IMR-90 (cell line): ENCODE results near the gene ANP32A. TPM values are rescaled to one million over a fixed set of nuclear protein-coding genes. Genes with fewer than 3 reads are reported as not detected.
A peak's percentile ranks its signal among the peaks of the same experiment; 100 is the strongest.

Source experiments
- ATAC-seq: fragments of 200-7000 bp; cut with Tn5 transposase; 2 replicates; pipeline ENCODE4 v1.9.1; 2020; ENCODE audit warnings: low read depth, mild to moderate bottlenecking, moderate library complexity
- BruUV-seq: library from RNA; stranded (reverse); fragments of 400-500 nt; replicated peaks from 2 replicates; lab custom pipeline; 2021; lab: Mats Ljungman, UMichigan
- CTCF ChIA-PET: fragments of 300-600 bp; formaldehyde crosslinking; extraction: SDS; loops from one replicate; lab custom pipeline; 2021; ENCODE audit warnings: antibody characterized with exemption; lab: Yijun Ruan, JAX
- POLR2A ChIA-PET: fragments of 300-600 bp; sonication (Branson Sonifier 250); formaldehyde crosslinking; loops from one replicate; lab custom pipeline; 2022; ENCODE audit warnings: antibody characterized with exemption; ENCODE audit not compliant: unreplicated experiment; lab: Charles Lee
- DNase-seq: peaks from one replicate; pipeline ENCODE4 v3.0.0; 2013
- H2AFZ ChIP-seq: replicated peaks from 2 replicates; pipeline ENCODE3; 2013; ENCODE audit warnings: low read length, mild to moderate bottlenecking; ENCODE audit not compliant: poor library complexity
- H2AK5ac ChIP-seq: 2 replicates; pipeline ENCODE4 v1.6.1; 2013; ENCODE audit warnings: low read depth, low read length, inconsistent platforms
- H2AK9ac ChIP-seq: replicated peaks from 2 replicates; pipeline ENCODE3; 2013; ENCODE audit warnings: mild to moderate bottlenecking, low read depth, low read length, moderate library complexity; ENCODE audit not compliant: poor library complexity
- H2BK120ac ChIP-seq: 2 replicates; pipeline ENCODE4 v1.6.1; 2013; ENCODE audit warnings: low read depth, low read length, inconsistent platforms
- H2BK15ac ChIP-seq: 3 replicates; pipeline ENCODE4 v1.6.1; 2013; ENCODE audit warnings: low read depth, low read length, inconsistent platforms
- H2BK20ac ChIP-seq: 2 replicates; pipeline ENCODE4 v1.6.1; 2013; ENCODE audit warnings: low read depth, mild to moderate bottlenecking, inconsistent platforms, low read length, moderate library complexity
- H2BK5ac ChIP-seq: 2 replicates; pipeline ENCODE4 v1.6.1; 2013; ENCODE audit warnings: mild to moderate bottlenecking, low read depth, low read length, inconsistent platforms; ENCODE audit not compliant: poor library complexity, severe bottlenecking
- H3K14ac ChIP-seq: replicated peaks from 2 replicates; pipeline ENCODE4 v1.6.1; 2013; ENCODE audit warnings: low read depth, low read length, inconsistent platforms
- H3K18ac ChIP-seq: 2 replicates; pipeline ENCODE4 v1.6.1; 2013; ENCODE audit warnings: low read depth, low read length, control low read depth
- H3K23ac ChIP-seq: 2 replicates; pipeline ENCODE4 v1.6.1; 2013; ENCODE audit warnings: low read depth, low read length, inconsistent platforms
- H3K27ac ChIP-seq: 2 replicates; pipeline ENCODE4 v1.5.1; 2013; ENCODE audit warnings: mild to moderate bottlenecking, control low read depth, low read length; ENCODE audit not compliant: insufficient read depth
- H3K27me3 ChIP-seq: 2 replicates; pipeline ENCODE4 v1.6.1; 2013; ENCODE audit warnings: low read length; ENCODE audit not compliant: control insufficient read depth, insufficient read depth
- H3K36me3 ChIP-seq: 2 replicates; pipeline ENCODE4 v1.6.1; 2013; ENCODE audit warnings: low read length, mixed read lengths; ENCODE audit not compliant: control insufficient read depth, insufficient read depth
- H3K4ac ChIP-seq: 2 replicates; pipeline ENCODE4 v1.6.1; 2013; ENCODE audit warnings: low read depth, low read length, inconsistent platforms
- H3K4me1 ChIP-seq: 2 replicates; pipeline ENCODE4 v1.6.1; 2013; ENCODE audit warnings: low read length, mixed read lengths; ENCODE audit not compliant: control insufficient read depth, insufficient read depth
- H3K4me2 ChIP-seq: 2 replicates; pipeline ENCODE4 v1.6.1; 2013; ENCODE audit warnings: low read depth, mild to moderate bottlenecking, control low read depth, low read length, moderate library complexity
- H3K4me3 ChIP-seq: 2 replicates; pipeline ENCODE4 v1.5.1; 2013; ENCODE audit warnings: low read depth, mild to moderate bottlenecking, control low read depth, low read length, moderate library complexity; ENCODE audit not compliant: insufficient read depth
- H3K56ac ChIP-seq: 2 replicates; pipeline ENCODE4 v1.6.1; 2013; ENCODE audit warnings: low read length, inconsistent platforms; ENCODE audit not compliant: insufficient read depth; ENCODE audit errors: extremely low read depth
- H3K79me1 ChIP-seq, 2 experiments: 2 replicates each; pipeline ENCODE4 v1.6.1; 2013; ENCODE audit warnings: low read length in 2 of 2, inconsistent platforms in 1 of 2, low read depth in 1 of 2
- H3K9ac ChIP-seq: 2 replicates; pipeline ENCODE4 v1.6.1; 2013; ENCODE audit warnings: low read depth, low read length, control low read depth
- H3K9me1 ChIP-seq: 2 replicates; pipeline ENCODE4 v1.6.1; 2013; ENCODE audit warnings: low read length, inconsistent platforms; ENCODE audit not compliant: insufficient read depth
- H3K9me3 ChIP-seq: 2 replicates; pipeline ENCODE4 v1.6.1; 2013; ENCODE audit warnings: low read length; ENCODE audit not compliant: control insufficient read depth, insufficient read depth
- H4K20me1 ChIP-seq: 2 replicates; pipeline ENCODE4 v1.6.1; 2013; ENCODE audit warnings: low read length, inconsistent platforms; ENCODE audit not compliant: insufficient read depth
- H4K5ac ChIP-seq: 2 replicates; pipeline ENCODE4 v1.6.1; 2013; ENCODE audit warnings: mild to moderate bottlenecking, low read depth, low read length, control low read depth
- H4K8ac ChIP-seq, 2 experiments: 2 replicates each; pipeline ENCODE4 v1.6.1; 2013; ENCODE audit warnings: low read depth in 2 of 2, low read length in 2 of 2, control low read depth in 1 of 2, inconsistent platforms in 1 of 2
- H4K91ac ChIP-seq: 2 replicates; pipeline ENCODE4 v1.6.1; 2013; ENCODE audit warnings: low read depth, low read length, inconsistent platforms; ENCODE audit not compliant: insufficient read depth
- BHLHE40 ChIP-seq: fragments of 150-350 bp; IDR thresholded peaks from 2 replicates; pipeline ENCODE4 v1.6.1; 2016; ENCODE audit warnings: mild to moderate bottlenecking, low read depth, low read length
- CEBPB ChIP-seq: IDR thresholded peaks from 2 replicates; pipeline ENCODE4 v1.6.1; 2012; ENCODE audit warnings: low read depth, low read length, improper control_type of control experiment
- CHD1 ChIP-seq: IDR thresholded peaks from 2 replicates; pipeline ENCODE4 v1.6.1; 2012; ENCODE audit warnings: low read depth, low read length, improper control_type of control experiment
- CTCF ChIP-seq: conservative IDR thresholded peaks from 2 replicates; pipeline ENCODE4 v1.5.1; 2012; ENCODE audit warnings: mild to moderate bottlenecking, low read depth, low read length, improper control_type of control experiment
- ELK1 ChIP-seq: fragments of 150-350 bp; IDR thresholded peaks from 2 replicates; pipeline ENCODE4 v1.6.1; 2016; ENCODE audit warnings: low read depth, mild to moderate bottlenecking, low read length, moderate library complexity, borderline replicate concordance
- FOS ChIP-seq: fragments of 150-350 bp; IDR thresholded peaks from 2 replicates; pipeline ENCODE4 v1.6.1; 2016; ENCODE audit warnings: low read depth, low read length
- MAZ ChIP-seq: IDR thresholded peaks from 2 replicates; pipeline ENCODE4 v1.6.1; 2012; ENCODE audit warnings: low read depth, mild to moderate bottlenecking, low read length, improper control_type of control experiment, moderate library complexity, borderline replicate concordance
- MXI1 ChIP-seq: IDR thresholded peaks from 2 replicates; pipeline ENCODE4 v1.6.1; 2012; ENCODE audit warnings: low read depth, mild to moderate bottlenecking, low read length, moderate library complexity, borderline replicate concordance
- NFE2L2 ChIP-seq: fragments of 150-350 bp; IDR thresholded peaks from 2 replicates; pipeline ENCODE4 v1.6.1; 2016; ENCODE audit warnings: low read depth, mild to moderate bottlenecking, low read length
- POLR2A ChIP-seq: IDR thresholded peaks from 2 replicates; pipeline ENCODE4 v1.6.1; 2012; ENCODE audit warnings: mild to moderate bottlenecking, low read depth, low read length
- RCOR1 ChIP-seq: IDR thresholded peaks from 2 replicates; pipeline ENCODE4 v1.6.1; 2012; ENCODE audit warnings: mild to moderate bottlenecking, low read length, improper control_type of control experiment; ENCODE audit not compliant: insufficient replicate concordance
- USF2 ChIP-seq: fragments of 150-350 bp; IDR thresholded peaks from 2 replicates; pipeline ENCODE4 v1.6.1; 2017; ENCODE audit warnings: mild to moderate bottlenecking, antibody characterized with exemption, low read length, low read depth
- WGBS, 2 experiments: methylation state at CpG; one replicate each; pipeline versions ENCODE4 v1.1.5 to v1.1.7; 2013; ENCODE audit warnings: missing lambda C conversion rate in 2 of 2; ENCODE audit not compliant: insufficient read length in 1 of 2; ENCODE audit errors: extremely low coverage in 2 of 2; 5-methylcytosine and 5-hydroxymethylcytosine counted together
- dilution Hi-C: fragments of 300-500 bp; cut with HindIII; formaldehyde crosslinking; loops from one replicate; pipeline ENCODE4 v1.14.3; 2018; ENCODE audit warnings: low sequenced_read_pairs; ENCODE audit not compliant: unreplicated experiment
- in situ Hi-C: fragments of 300-500 bp; cut with MboI; formaldehyde crosslinking; loops from 3 replicates; pipeline ENCODE4 v1.14.3; 2019; ENCODE audit warnings: low sequenced_read_pairs, inconsistent platforms, mixed read lengths
- intact Hi-C: fragments of 100-400 bp; cut with micrococcal nuclease; formaldehyde crosslinking; loops from 2 replicates; pipeline ENCODE4 v1.10.0; 2022
- polyA plus RNA-seq, 3 experiments: library from polyadenylated mRNA; depleted of rRNA; stranded (reverse); fragments of >200 nt; gene quantifications; 2 replicates each; pipeline ENCODE4 v1.2.3, GENCODE V29; 2012; ENCODE audit warnings: low replicate concordance in 1 of 3
- total RNA-seq: library from RNA; depleted of rRNA; stranded (reverse); fragments of >200 nt; gene quantifications from 2 replicates; pipeline ENCODE4 v1.2.3, GENCODE V29; 2012

The ANP32A gene
- total and polyA plus RNA-seq, 2 of the 4 experiments (the other 2 are of a cell fraction) = 62.4 to 72.8 TPM

GRCh38 chr15:68797599-68798345 is 22.9 kb downstream of the ANP32A start:
- Histone ChIP-seq H2BK15ac (no peak overlapping the region), H2AK5ac (no peak overlapping the region), H3K9ac (no peak overlapping the region), H3K27ac (no peak overlapping the region), H3K23ac (no peak overlapping the region), H3K14ac (no peak overlapping the region), H3K4me1 (peaks cover 11% of the 10 kb centered on the region), H4K91ac (no peak overlapping the region), H3K9me3 (no peaks in the 10 kb centered on the region), H3K9me1 (peaks cover 30% of the 10 kb centered on the region), H3K79me1 (peaks cover 62 to 91% of the 10 kb centered on the region in 2 experiments), H4K5ac (no peak overlapping the region), H3K4me2 (no peak overlapping the region), H2AFZ (no peak overlapping the region), H4K8ac (no peak overlapping the region), H3K56ac (no peak overlapping the region), H2BK5ac (no peak overlapping the region), H3K27me3 (no peaks in the 10 kb centered on the region), H2AK9ac (no peak overlapping the region), H3K4ac (no peak overlapping the region), H2BK20ac (no peak overlapping the region), H3K4me3 (no peak overlapping the region), H4K20me1 (peaks cover 90% of the 10 kb centered on the region), H2BK120ac (no peak overlapping the region), H3K18ac (no peak overlapping the region), H3K36me3 (no peaks in the 10 kb centered on the region; the same call in 1 of the 2 replicates)
- TF ChIP-seq BHLHE40 = no peak
- no peak for TF ChIP-seq CEBPB
- no peak for TF ChIP-seq CHD1
- no peak for TF ChIP-seq FOS
- TF ChIP-seq NFE2L2 = no peak
- TF ChIP-seq ELK1 = no peak
- TF ChIP-seq POLR2A = no peak
- no peak for TF ChIP-seq CTCF
- no peak for TF ChIP-seq USF2
- TF ChIP-seq MXI1 = no peak
- TF ChIP-seq MAZ = no peak
- TF ChIP-seq RCOR1 = no peak
- CTCF ChIA-PET = no interaction called here
- intact Hi-C loops (loop anchor here (2.0 kb wide), 1 partner anchor 15 kb away; no protein-coding TSS in a partner anchor), dilution Hi-C loops (no loop called here), in situ Hi-C loops (loop anchor here (10.0 kb wide), 1 partner anchor 63 kb away; no protein-coding TSS in a partner anchor)
- WGBS, 2 experiments = no CpG with 5 or more reads among the region's 6 CpGs
- DNase-seq (no peak), ATAC-seq (peak; percentile 10)
- POLR2A ChIA-PET = no interaction called here
- no TSS peak for BruUV-seq
